Activated CD4-positive, alpha-beta T cell treated with anti-CD3 and anti-CD28 coated beads, Interleukin-2, amount 50 U/mL, for 48 hours (primary cell): ENCODE data around the gene ENO1.
"Not testable (repeated sequence)": the region's sequence is repeated elsewhere in the genome, so short reads cannot be mapped to it uniquely, and the experiment has no call there.

Experiments
- DNase-seq, 2 experiments: peaks; one replicate each; pipeline ENCODE4 v3.0.0-alpha.2; 2020

ENO1 gene

GRCh38 chr1:8878448-8878697 is at the start of gene ENO1:
Gene ENO1 (minus strand): TSS chr1:8878686. CDS start chr1:8874908, 3,778 bp downstream.
- no peak for DNase-seq

GRCh38 chr1:8926707-8927694 is 48.5 kb upstream of the ENO1 start:
- no peak for DNase-seq

- no peak for DNase-seq
These were observed 47.5 kb upstream of the ENO1 start for GRCh38 chr1:8925960-8926359.

- no peak for DNase-seq
These were observed 46.9 kb upstream of the ENO1 start for GRCh38 chr1:8925406-8925805.

GRCh38 chr1:8922962-8923361 is 44.5 kb upstream of the ENO1 start:
- DNase-seq = no peak

GRCh38 chr1:8917536-8917935 is 39.0 kb upstream of the ENO1 start:
- DNase-seq = not testable (repeated sequence)

GRCh38 chr1:8915446-8915845 is 37.0 kb upstream of the ENO1 start:
- DNase-seq = no peak

GRCh38 chr1:8914466-8914865 is 36.0 kb upstream of the ENO1 start:
- DNase-seq = no peak

- no peak for DNase-seq
These were observed 35.0 kb upstream of the ENO1 start for GRCh38 chr1:8913457-8913856.

GRCh38 chr1:8911416-8912309 is 33.2 kb upstream of the ENO1 start:
- DNase-seq = no peak

- no peak for DNase-seq
These were observed 32.4 kb upstream of the ENO1 start for GRCh38 chr1:8910914-8911313.

- DNase-seq = no peak
These were observed 31.8 kb upstream of the ENO1 start for GRCh38 chr1:8910331-8910730.

GRCh38 chr1:8908388-8909151 is 30.1 kb upstream of the ENO1 start:
- no peak for DNase-seq

- DNase-seq = no peak
These were observed 27.2 kb upstream of the ENO1 start for GRCh38 chr1:8905582-8906191.

GRCh38 chr1:8903908-8904650 is 25.6 kb upstream of the ENO1 start:
- no peak for DNase-seq

GRCh38 chr1:8903410-8903809 is 24.9 kb upstream of the ENO1 start:
- DNase-seq = no peak

- no peak for DNase-seq
These were observed 24.3 kb upstream of the ENO1 start for GRCh38 chr1:8902765-8903164.

GRCh38 chr1:8900684-8901083 is 22.2 kb upstream of the ENO1 start:
- DNase-seq = not testable (repeated sequence)

- DNase-seq = no peak
These were observed 20.6 kb upstream of the ENO1 start for GRCh38 chr1:8899046-8899445.

GRCh38 chr1:8898418-8898817 is 19.9 kb upstream of the ENO1 start:
- DNase-seq = not testable (repeated sequence)

GRCh38 chr1:8897505-8897904 is 19.0 kb upstream of the ENO1 start:
- DNase-seq = not testable (repeated sequence)

GRCh38 chr1:8896775-8897174 is 18.3 kb upstream of the ENO1 start:
- not testable (repeated sequence) for DNase-seq
